ENCODE measurements around the gene GRIN2C. TPM values are rescaled to one million over a fixed set of nuclear protein-coding genes. Genes with fewer than 3 reads are reported as not detected.

The GRIN2C gene
- total and polyA plus RNA-seq, 2 donors (not counting 3 experiments of a cell fraction or from before 2014, with no cell fraction given): 0.04 to 0.60 TPM

GRCh38 chr17:74857191-74857590, 2.5 kb downstream of the GRIN2C start:
- no peak for TF ChIP-seq POLR2AphosphoS5 (IDR thresholded peaks at IDR 0.05; ENCODE audit: insufficient read depth, low read depth, low read length)
- ChIA-PET CTCF (interaction anchor here (1.5 to 14.2 kb wide), 3 partner anchors 14 to 200 kb away, joined by 4 to 325 read pairs (median 227); no protein-coding TSS in a partner anchor), POLR2A (interaction anchor here (2.0 kb wide), 1 partner anchor 16 kb away, joined by 7 read pairs; the partner anchor contains the start of gene FDXR)
- H3K79me2 ChIP-seq (ENCODE audit: control insufficient read depth, insufficient read depth, low read length): no peaks in the 10 kb centered on the region
- H3K36me3 ChIP-seq (ENCODE audit: control insufficient read depth in 2 of 2, extremely low read depth in 1 of 2, insufficient read depth in 2 of 2, low read length in 2 of 2): no peaks in the 10 kb centered on the region
- FAIRE-seq (no peak), DNase-seq (ENCODE audit: low read depth, low spot score) (no peak)
- H3K4me3 ChIP-seq (replicated peaks in 1 of 3; ENCODE audit: insufficient read depth in 1 of 3, low read depth in 1 of 3, low read length in 3 of 3): no peak overlapping the region
- dilution Hi-C loops (cut with MboI; ENCODE audit: extremely low pct_ligation_motif_present, low sequenced_read_pairs): no loop called here
- intact Hi-C loops (cut with micrococcal nuclease): no loop called here
- H3K27ac ChIP-seq (ENCODE audit: insufficient read depth, low read depth, low read length): no peak overlapping the region
- H3K4me1 ChIP-seq (ENCODE audit: control insufficient read depth, extremely low read depth, insufficient read depth, low read length): peaks cover 7% of the 10 kb centered on the region
- H4K20me1 ChIP-seq (replicated peaks; ENCODE audit: control insufficient read depth, extremely low read depth, insufficient read depth, low read length): no peaks in the 10 kb centered on the region
- no TSS peak for BruUV-seq (replicated peaks)
- no peak overlapping the region for H2AFZ ChIP-seq (ENCODE audit: low read depth, low read length)
- H3K9me3 ChIP-seq (replicated peaks; ENCODE audit: control insufficient read depth, insufficient read depth, low read length): no peaks in the 10 kb centered on the region
- peaks cover 56 to 62% of the 10 kb centered on the region in 2 experiments for H3K27me3 ChIP-seq (ENCODE audit: control insufficient read depth in 2 of 2, insufficient read depth in 2 of 2, low read length in 2 of 2)
- H3K4me2 ChIP-seq (ENCODE audit: insufficient read depth, low read length): no peak overlapping the region
- no peak overlapping the region for H3K9ac ChIP-seq (replicated peaks; ENCODE audit: extremely low read depth, insufficient read depth, low read length)
- no peaks in the 10 kb centered on the region for H3K9me1 ChIP-seq (replicated peaks; ENCODE audit: control insufficient read depth, extremely low read depth, insufficient read depth, low read length)

GRCh38 chr17:74856112-74856511, 3.6 kb downstream of the GRIN2C start:
- no TSS peak for BruUV-seq (replicated peaks)
- intact Hi-C loops (cut with micrococcal nuclease): no loop called here
- no peak for FAIRE-seq
- Histone ChIP-seq H3K4me1 (ENCODE audit: control insufficient read depth, extremely low read depth, insufficient read depth, low read length) (peaks cover 2% of the 10 kb centered on the region), H3K9me3 (replicated peaks; ENCODE audit: control insufficient read depth, insufficient read depth, low read length) (no peaks in the 10 kb centered on the region), H3K4me2 (ENCODE audit: insufficient read depth, low read length) (no peak overlapping the region), H3K79me2 (ENCODE audit: control insufficient read depth, insufficient read depth, low read length) (no peaks in the 10 kb centered on the region), H2AFZ (ENCODE audit: low read depth, low read length) (no peak overlapping the region), H3K27ac (ENCODE audit: insufficient read depth, low read depth, low read length) (no peak overlapping the region), H3K36me3 (ENCODE audit: control insufficient read depth in 2 of 2, extremely low read depth in 1 of 2, insufficient read depth in 2 of 2, low read length in 2 of 2) (no peaks in the 10 kb centered on the region), H4K20me1 (replicated peaks; ENCODE audit: control insufficient read depth, extremely low read depth, insufficient read depth, low read length) (no peaks in the 10 kb centered on the region), H3K9me1 (replicated peaks; ENCODE audit: control insufficient read depth, extremely low read depth, insufficient read depth, low read length) (no peaks in the 10 kb centered on the region), H3K9ac (replicated peaks; ENCODE audit: extremely low read depth, insufficient read depth, low read length) (no peak overlapping the region), H3K4me3 (replicated peaks in 1 of 3; ENCODE audit: insufficient read depth in 1 of 3, low read depth in 1 of 3, low read length in 3 of 3) (no peak overlapping the region), H3K27me3 (ENCODE audit: control insufficient read depth in 2 of 2, insufficient read depth in 2 of 2, low read length in 2 of 2) (peaks cover 59 to 63% of the 10 kb centered on the region in 2 experiments)
- POLR2A ChIA-PET: interaction anchor here (2.0 kb wide), 1 partner anchor 17 kb away, joined by 7 read pairs; the partner anchor contains the start of gene FDXR
- dilution Hi-C loops (cut with MboI; ENCODE audit: extremely low pct_ligation_motif_present, low sequenced_read_pairs): no loop called here
- CTCF ChIA-PET: interaction anchor here (1.1 to 14.2 kb wide), 3 partner anchors 12 to 64 kb away, joined by 3 to 325 read pairs (median 227); no protein-coding TSS in a partner anchor
- DNase-seq (ENCODE audit: low read depth, low spot score): no peak
- TF ChIP-seq JUN (IDR thresholded peaks at IDR 0.05; ENCODE audit: borderline replicate concordance, insufficient read depth, insufficient read length, low read depth) (no peak), MYC (IDR thresholded peaks at IDR 0.05; ENCODE audit: low read depth, low read length) (no peak), EZH2 (IDR thresholded peaks at IDR 0.05; ENCODE audit: borderline replicate concordance, low read depth, low read length, severe bottlenecking) (no peak), MAX (IDR thresholded peaks at IDR 0.05; ENCODE audit: insufficient read depth, insufficient read length) (no peak)
